ENCODE data around the gene KRI1. TPM values are rescaled to one million over a fixed set of nuclear protein-coding genes. Genes with fewer than 3 reads are reported as not detected.

KRI1 gene
- total and polyA plus RNA-seq, 4 donors: 12.8 to 26.0 (median 19.1) TPM

GRCh38 chr19:10523135-10523636 lies 42.6 kb downstream of the KRI1 start:
- no peak for ATAC-seq (ENCODE audit: insufficient read depth, low FRiP score)
- Histone ChIP-seq H3K4me3 (no peak overlapping the region), H3K4me1 (ENCODE audit: control insufficient read depth in 5 of 5, insufficient read depth in 5 of 5, low read length in 5 of 5) (peaks cover 0 to 2% (median 0%) of the 10 kb centered on the region in 5 donors), H3K9me3 (ENCODE audit: control insufficient read depth in 4 of 4, insufficient read depth in 3 of 4, low read length in 3 of 4) (no peaks in the 10 kb centered on the region), H3K36me3 (ENCODE audit: control insufficient read depth in 4 of 4, insufficient read depth in 4 of 4, low read length in 4 of 4) (no peaks in the 10 kb centered on the region), H3K9ac (ENCODE audit: insufficient read depth in 1 of 2, low read length in 2 of 2) (no peak overlapping the region), H3K27me3 (ENCODE audit: control insufficient read depth in 3 of 3, insufficient read depth in 3 of 3, low read length in 2 of 3) (peaks cover 0 to 16% (median 14%) of the 10 kb centered on the region in 3 donors), H3K27ac (ENCODE audit: low read depth in 1 of 2, low read length in 1 of 2) (no peak overlapping the region)
- DNase-seq: no peak
- WGBS, 2 donors: 73 to 85% methylated on average over 3 of the region's 3 CpGs
- TF ChIP-seq, protein P1, sequence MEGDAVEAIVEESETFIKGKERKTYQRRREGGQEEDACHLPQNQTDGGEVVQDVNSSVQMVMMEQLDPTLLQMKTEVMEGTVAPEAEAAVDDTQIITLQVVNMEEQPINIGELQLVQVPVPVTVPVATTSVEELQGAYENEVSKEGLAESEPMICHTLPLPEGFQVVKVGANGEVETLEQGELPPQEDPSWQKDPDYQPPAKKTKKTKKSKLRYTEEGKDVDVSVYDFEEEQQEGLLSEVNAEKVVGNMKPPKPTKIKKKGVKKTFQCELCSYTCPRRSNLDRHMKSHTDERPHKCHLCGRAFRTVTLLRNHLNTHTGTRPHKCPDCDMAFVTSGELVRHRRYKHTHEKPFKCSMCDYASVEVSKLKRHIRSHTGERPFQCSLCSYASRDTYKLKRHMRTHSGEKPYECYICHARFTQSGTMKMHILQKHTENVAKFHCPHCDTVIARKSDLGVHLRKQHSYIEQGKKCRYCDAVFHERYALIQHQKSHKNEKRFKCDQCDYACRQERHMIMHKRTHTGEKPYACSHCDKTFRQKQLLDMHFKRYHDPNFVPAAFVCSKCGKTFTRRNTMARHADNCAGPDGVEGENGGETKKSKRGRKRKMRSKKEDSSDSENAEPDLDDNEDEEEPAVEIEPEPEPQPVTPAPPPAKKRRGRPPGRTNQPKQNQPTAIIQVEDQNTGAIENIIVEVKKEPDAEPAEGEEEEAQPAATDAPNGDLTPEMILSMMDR (IDR thresholded peaks at IDR 0.05; ENCODE audit: control extremely low read depth, extremely low read depth): no peak

- DNase-seq (no peak), ATAC-seq (ENCODE audit: insufficient read depth, low FRiP score) (no peak)
- TF ChIP-seq, protein P1 (IDR thresholded peaks at IDR 0.05; ENCODE audit: control extremely low read depth, extremely low read depth): no peak
- Histone ChIP-seq H3K9me3 (ENCODE audit: control insufficient read depth in 4 of 4, insufficient read depth in 3 of 4, low read length in 3 of 4) (no peaks in the 10 kb centered on the region), H3K36me3 (ENCODE audit: control insufficient read depth in 4 of 4, insufficient read depth in 4 of 4, low read length in 4 of 4) (no peaks in the 10 kb centered on the region), H3K4me1 (ENCODE audit: control insufficient read depth in 5 of 5, insufficient read depth in 5 of 5, low read length in 5 of 5) (peaks cover 0 to 7% (median 4%) of the 10 kb centered on the region in 5 donors), H3K9ac (ENCODE audit: insufficient read depth in 1 of 2, low read length in 2 of 2) (no peak overlapping the region), H3K4me3 (no peak overlapping the region), H3K27me3 (ENCODE audit: control insufficient read depth in 3 of 3, insufficient read depth in 3 of 3, low read length in 2 of 3) (peaks cover 5 to 26% (median 21%) of the 10 kb centered on the region in 3 donors), H3K27ac (ENCODE audit: low read depth in 1 of 2, low read length in 1 of 2) (no peak overlapping the region)
- WGBS, 2 donors: 79 to 88% methylated on average over 12 to 13 of the region's 13 CpGs
Measured at GRCh38 chr19:10521461-10522171, 44.2 kb downstream of the KRI1 start.

- DNase-seq (no peak), ATAC-seq (ENCODE audit: insufficient read depth, low FRiP score) (no peak)
- Histone ChIP-seq H3K9ac (ENCODE audit: insufficient read depth in 1 of 2, low read length in 2 of 2) (no peak overlapping the region), H3K4me1 (ENCODE audit: control insufficient read depth in 5 of 5, insufficient read depth in 5 of 5, low read length in 5 of 5) (peaks cover 0 to 7% (median 4%) of the 10 kb centered on the region in 5 donors), H3K27me3 (ENCODE audit: control insufficient read depth in 3 of 3, insufficient read depth in 3 of 3, low read length in 2 of 3) (peaks cover 5 to 35% (median 29%) of the 10 kb centered on the region in 3 donors), H3K4me3 (no peak overlapping the region), H3K36me3 (ENCODE audit: control insufficient read depth in 4 of 4, insufficient read depth in 4 of 4, low read length in 4 of 4) (no peaks in the 10 kb centered on the region), H3K9me3 (ENCODE audit: control insufficient read depth in 4 of 4, insufficient read depth in 3 of 4, low read length in 3 of 4) (no peaks in the 10 kb centered on the region), H3K27ac (ENCODE audit: low read depth in 1 of 2, low read length in 1 of 2) (no peak overlapping the region)
- TF ChIP-seq, protein P1 (IDR thresholded peaks at IDR 0.05; ENCODE audit: control extremely low read depth, extremely low read depth): no peak
- 82 to 90% methylated on average over 15 of the region's 15 CpGs for WGBS, 2 donors
Measured at GRCh38 chr19:10520652-10521318, 45.0 kb downstream of the KRI1 start.

Data from lung (tissue), 12 donors.